K562 (cell line): Measurements from ENCODE around the gene RHOF. TPM values are rescaled to one million over a fixed set of nuclear protein-coding genes. Genes with fewer than 3 reads are reported as not detected.

ENCODE experiments used
- BRD4 ChIP-seq: fragments of 200-600 bp; sonication (generic); IDR thresholded peaks from 2 replicates; pipeline ENCODE4 v1.6.1; 2017; ENCODE audit warnings: inconsistent platforms
- CHCHD3 ChIP-seq: fragments of 250-450 bp; sonication (Bioruptor Pico); IDR thresholded peaks from 2 replicates; pipeline ENCODE4 v2.1.2; 2022; ENCODE audit warnings: mild to moderate bottlenecking
- MCM7 ChIP-seq, 2 experiments: fragments of 450-650 bp; IDR thresholded peaks; 2 replicates each; pipeline ENCODE4 v1.6.1; 2016 to 2018
- MYBL2 ChIP-seq, 2 experiments: fragments of 450-650 bp in 1 of 2; sonication (generic) in 1 of 2; formaldehyde crosslinking in 1 of 2; IDR thresholded peaks; 2 replicates each; pipeline versions ENCODE4 v1.6.1 to v1.8.1; 2017 to 2022; ENCODE audit warnings: borderline replicate concordance in 1 of 2, inconsistent platforms in 1 of 2, low read depth in 1 of 2, mild to moderate bottlenecking in 1 of 2, missing genetic modification reagents in 1 of 2, moderate library complexity in 1 of 2
- RFX7 ChIP-seq: fragments of 250-450 bp; sonication (Bioruptor Pico); IDR thresholded peaks from 2 replicates; pipeline ENCODE4 v1.5.1; 2021; ENCODE audit warnings: mild to moderate bottlenecking
- SREBF2 ChIP-seq: sonication (generic); formaldehyde crosslinking; IDR thresholded peaks from 2 replicates; pipeline ENCODE4 v1.4.0; 2020; ENCODE audit warnings: mild to moderate bottlenecking, missing genetic modification reagents
- U2AF2 ChIP-seq: fragments of 200-400 bp; formaldehyde crosslinking; optimal IDR thresholded peaks from 2 replicates; pipeline ENCODE3; 2017; ENCODE audit warnings: low read depth, mild to moderate bottlenecking, low read length
- ZNF124 ChIP-seq: sonication (generic); formaldehyde crosslinking; IDR thresholded peaks from 2 replicates; pipeline ENCODE4 v1.8.1; 2022; ENCODE audit warnings: missing genetic modification reagents
- ZNF23 ChIP-seq: fragments of 250-450 bp; sonication (Bioruptor Pico); IDR thresholded peaks from 2 replicates; pipeline ENCODE4 v1.4.0; 2020; ENCODE audit warnings: mild to moderate bottlenecking
- ZNF324 ChIP-seq: fragments of 250-450 bp; sonication (Bioruptor Pico); IDR thresholded peaks from 2 replicates; pipeline ENCODE4 v1.4.0; 2020; ENCODE audit warnings: mild to moderate bottlenecking
- ZNF780A ChIP-seq: fragments of 250-450 bp; sonication (Bioruptor Pico); IDR thresholded peaks from 2 replicates; pipeline ENCODE4 v1.5.0; 2021; ENCODE audit warnings: mild to moderate bottlenecking
- polyA plus RNA-seq, 8 experiments: library from polyadenylated mRNA; depleted of rRNA in 4 of 8; stranded (reverse) in 5 of 8; unstranded in 3 of 8; fragments of >200 nt; fragmentation: Nextera tagmentation in 2 of 8; fragmentation: Illumina TruSeq in 1 of 8; extraction: Ambion mirVana in 2 of 8; extraction: Trizol in 1 of 8; gene quantifications; 2 replicates each; pipeline versions ENCODE4 v1.2.1 to v1.2.3, GENCODE V29; 2011 to 2014; ENCODE audit warnings: inconsistent platforms in 1 of 8, missing spikeins in 1 of 8
- total RNA-seq, 7 experiments: library from RNA; depleted of rRNA in 6 of 7; stranded (reverse); fragments of >200 nt in 6 of 7; fragmentation: Illumina TruSeq in 2 of 7; extraction: Trizol in 2 of 7; gene quantifications; 2 replicates each; pipeline versions ENCODE4 v1.2.1 to v1.2.3, GENCODE V29; 2011 to 2021; ENCODE audit warnings: low replicate concordance in 1 of 7
- TF ChIP-seq, protein P1 (sequence below): fragments of 450-650 bp; IDR thresholded peaks from 2 replicates; pipeline ENCODE4 v1.6.1; 2017; ENCODE audit warnings: antibody characterized with exemption, mild to moderate bottlenecking
- TF ChIP-seq, protein P2 (sequence below): fragments of 250-450 bp; sonication (Bioruptor Pico); IDR thresholded peaks from 2 replicates; pipeline ENCODE4 v1.5.0; 2022; ENCODE audit warnings: mild to moderate bottlenecking
- TF ChIP-seq, protein P3 (sequence below): fragments of 450-650 bp; IDR thresholded peaks from 2 replicates; pipeline ENCODE4 v1.6.1; 2016; ENCODE audit warnings: low read depth

The RHOF gene
- total and polyA plus RNA-seq, 9 of the 15 experiments (the other 6 are each of a cell fraction or from before 2014, with no cell fraction given): 0.13 to 10.1 (median 4.0) TPM

DNA sequence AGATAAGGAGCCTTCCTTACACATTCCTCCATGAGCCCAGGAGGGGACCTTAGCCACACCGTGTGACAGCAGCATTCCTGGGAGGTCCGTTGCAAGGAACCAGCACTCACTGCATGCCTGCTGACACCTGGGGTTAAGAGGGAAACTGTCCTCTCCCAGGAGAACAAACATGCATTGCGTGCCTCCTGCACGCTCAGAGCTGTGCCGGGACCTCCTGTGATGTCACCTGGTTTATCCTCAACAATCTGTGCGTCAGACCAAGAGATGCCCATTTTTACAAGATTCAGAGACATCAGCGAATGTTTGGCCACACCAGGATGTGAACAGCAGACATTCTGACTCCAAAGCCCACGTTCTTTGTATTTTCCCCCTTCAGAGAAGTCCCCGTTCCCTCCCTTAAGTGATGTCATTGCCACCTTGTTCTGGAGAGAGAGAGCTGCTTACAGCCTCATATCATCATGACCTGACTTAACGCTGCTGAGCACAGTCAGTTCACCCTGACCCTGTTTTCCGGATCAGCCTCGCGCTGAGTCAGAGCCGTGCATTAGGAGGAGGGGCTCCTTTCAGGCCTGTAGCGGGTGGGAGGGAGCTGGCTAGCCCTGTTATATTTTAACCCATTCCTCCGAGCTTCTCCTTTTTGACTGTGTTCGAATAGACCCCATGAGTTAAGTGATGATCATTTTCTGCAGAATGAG lies 44.8 kb downstream of the RHOF start (continued):
- TF ChIP-seq, protein P1, sequence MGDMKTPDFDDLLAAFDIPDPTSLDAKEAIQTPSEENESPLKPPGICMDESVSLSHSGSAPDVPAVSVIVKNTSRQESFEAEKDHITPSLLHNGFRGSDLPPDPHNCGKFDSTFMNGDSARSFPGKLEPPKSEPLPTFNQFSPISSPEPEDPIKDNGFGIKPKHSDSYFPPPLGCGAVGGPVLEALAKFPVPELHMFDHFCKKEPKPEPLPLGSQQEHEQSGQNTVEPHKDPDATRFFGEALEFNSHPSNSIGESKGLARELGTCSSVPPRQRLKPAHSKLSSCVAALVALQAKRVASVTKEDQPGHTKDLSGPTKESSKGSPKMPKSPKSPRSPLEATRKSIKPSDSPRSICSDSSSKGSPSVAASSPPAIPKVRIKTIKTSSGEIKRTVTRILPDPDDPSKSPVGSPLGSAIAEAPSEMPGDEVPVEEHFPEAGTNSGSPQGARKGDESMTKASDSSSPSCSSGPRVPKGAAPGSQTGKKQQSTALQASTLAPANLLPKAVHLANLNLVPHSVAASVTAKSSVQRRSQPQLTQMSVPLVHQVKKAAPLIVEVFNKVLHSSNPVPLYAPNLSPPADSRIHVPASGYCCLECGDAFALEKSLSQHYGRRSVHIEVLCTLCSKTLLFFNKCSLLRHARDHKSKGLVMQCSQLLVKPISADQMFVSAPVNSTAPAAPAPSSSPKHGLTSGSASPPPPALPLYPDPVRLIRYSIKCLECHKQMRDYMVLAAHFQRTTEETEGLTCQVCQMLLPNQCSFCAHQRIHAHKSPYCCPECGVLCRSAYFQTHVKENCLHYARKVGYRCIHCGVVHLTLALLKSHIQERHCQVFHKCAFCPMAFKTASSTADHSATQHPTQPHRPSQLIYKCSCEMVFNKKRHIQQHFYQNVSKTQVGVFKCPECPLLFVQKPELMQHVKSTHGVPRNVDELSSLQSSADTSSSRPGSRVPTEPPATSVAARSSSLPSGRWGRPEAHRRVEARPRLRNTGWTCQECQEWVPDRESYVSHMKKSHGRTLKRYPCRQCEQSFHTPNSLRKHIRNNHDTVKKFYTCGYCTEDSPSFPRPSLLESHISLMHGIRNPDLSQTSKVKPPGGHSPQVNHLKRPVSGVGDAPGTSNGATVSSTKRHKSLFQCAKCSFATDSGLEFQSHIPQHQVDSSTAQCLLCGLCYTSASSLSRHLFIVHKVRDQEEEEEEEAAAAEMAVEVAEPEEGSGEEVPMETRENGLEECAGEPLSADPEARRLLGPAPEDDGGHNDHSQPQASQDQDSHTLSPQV: peak; percentile 80; the same call in 1 of the 2 replicates
- TF ChIP-seq ZNF780A (CRISPR knock-in tag): no peak
- no peak for TF ChIP-seq MCM7 (IDR thresholded peaks at IDR 0.05)
- TF ChIP-seq SREBF2 (CRISPR knock-in tag): no peak
- TF ChIP-seq ZNF23 (CRISPR knock-in tag): no peak
- TF ChIP-seq MYBL2 (IDR thresholded peaks at IDR 0.05; ENCODE audit: low read depth): no peak
- TF ChIP-seq MYBL2 (CRISPR knock-in tag; IDR thresholded peaks at IDR 0.05; ENCODE audit: borderline replicate concordance): no peak
- TF ChIP-seq U2AF2: no peak
- TF ChIP-seq, protein P2, sequence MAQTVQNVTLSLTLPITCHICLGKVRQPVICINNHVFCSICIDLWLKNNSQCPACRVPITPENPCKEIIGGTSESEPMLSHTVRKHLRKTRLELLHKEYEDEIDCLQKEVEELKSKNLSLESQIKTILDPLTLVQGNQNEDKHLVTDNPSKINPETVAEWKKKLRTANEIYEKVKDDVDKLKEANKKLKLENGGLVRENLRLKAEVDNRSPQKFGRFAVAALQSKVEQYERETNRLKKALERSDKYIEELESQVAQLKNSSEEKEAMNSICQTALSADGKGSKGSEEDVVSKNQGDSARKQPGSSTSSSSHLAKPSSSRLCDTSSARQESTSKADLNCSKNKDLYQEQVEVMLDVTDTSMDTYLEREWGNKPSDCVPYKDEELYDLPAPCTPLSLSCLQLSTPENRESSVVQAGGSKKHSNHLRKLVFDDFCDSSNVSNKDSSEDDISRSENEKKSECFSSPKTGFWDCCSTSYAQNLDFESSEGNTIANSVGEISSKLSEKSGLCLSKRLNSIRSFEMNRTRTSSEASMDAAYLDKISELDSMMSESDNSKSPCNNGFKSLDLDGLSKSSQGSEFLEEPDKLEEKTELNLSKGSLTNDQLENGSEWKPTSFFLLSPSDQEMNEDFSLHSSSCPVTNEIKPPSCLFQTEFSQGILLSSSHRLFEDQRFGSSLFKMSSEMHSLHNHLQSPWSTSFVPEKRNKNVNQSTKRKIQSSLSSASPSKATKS (CRISPR knock-in tag): no peak
- no peak for TF ChIP-seq ZNF324 (CRISPR knock-in tag)
- TF ChIP-seq, protein P3, sequence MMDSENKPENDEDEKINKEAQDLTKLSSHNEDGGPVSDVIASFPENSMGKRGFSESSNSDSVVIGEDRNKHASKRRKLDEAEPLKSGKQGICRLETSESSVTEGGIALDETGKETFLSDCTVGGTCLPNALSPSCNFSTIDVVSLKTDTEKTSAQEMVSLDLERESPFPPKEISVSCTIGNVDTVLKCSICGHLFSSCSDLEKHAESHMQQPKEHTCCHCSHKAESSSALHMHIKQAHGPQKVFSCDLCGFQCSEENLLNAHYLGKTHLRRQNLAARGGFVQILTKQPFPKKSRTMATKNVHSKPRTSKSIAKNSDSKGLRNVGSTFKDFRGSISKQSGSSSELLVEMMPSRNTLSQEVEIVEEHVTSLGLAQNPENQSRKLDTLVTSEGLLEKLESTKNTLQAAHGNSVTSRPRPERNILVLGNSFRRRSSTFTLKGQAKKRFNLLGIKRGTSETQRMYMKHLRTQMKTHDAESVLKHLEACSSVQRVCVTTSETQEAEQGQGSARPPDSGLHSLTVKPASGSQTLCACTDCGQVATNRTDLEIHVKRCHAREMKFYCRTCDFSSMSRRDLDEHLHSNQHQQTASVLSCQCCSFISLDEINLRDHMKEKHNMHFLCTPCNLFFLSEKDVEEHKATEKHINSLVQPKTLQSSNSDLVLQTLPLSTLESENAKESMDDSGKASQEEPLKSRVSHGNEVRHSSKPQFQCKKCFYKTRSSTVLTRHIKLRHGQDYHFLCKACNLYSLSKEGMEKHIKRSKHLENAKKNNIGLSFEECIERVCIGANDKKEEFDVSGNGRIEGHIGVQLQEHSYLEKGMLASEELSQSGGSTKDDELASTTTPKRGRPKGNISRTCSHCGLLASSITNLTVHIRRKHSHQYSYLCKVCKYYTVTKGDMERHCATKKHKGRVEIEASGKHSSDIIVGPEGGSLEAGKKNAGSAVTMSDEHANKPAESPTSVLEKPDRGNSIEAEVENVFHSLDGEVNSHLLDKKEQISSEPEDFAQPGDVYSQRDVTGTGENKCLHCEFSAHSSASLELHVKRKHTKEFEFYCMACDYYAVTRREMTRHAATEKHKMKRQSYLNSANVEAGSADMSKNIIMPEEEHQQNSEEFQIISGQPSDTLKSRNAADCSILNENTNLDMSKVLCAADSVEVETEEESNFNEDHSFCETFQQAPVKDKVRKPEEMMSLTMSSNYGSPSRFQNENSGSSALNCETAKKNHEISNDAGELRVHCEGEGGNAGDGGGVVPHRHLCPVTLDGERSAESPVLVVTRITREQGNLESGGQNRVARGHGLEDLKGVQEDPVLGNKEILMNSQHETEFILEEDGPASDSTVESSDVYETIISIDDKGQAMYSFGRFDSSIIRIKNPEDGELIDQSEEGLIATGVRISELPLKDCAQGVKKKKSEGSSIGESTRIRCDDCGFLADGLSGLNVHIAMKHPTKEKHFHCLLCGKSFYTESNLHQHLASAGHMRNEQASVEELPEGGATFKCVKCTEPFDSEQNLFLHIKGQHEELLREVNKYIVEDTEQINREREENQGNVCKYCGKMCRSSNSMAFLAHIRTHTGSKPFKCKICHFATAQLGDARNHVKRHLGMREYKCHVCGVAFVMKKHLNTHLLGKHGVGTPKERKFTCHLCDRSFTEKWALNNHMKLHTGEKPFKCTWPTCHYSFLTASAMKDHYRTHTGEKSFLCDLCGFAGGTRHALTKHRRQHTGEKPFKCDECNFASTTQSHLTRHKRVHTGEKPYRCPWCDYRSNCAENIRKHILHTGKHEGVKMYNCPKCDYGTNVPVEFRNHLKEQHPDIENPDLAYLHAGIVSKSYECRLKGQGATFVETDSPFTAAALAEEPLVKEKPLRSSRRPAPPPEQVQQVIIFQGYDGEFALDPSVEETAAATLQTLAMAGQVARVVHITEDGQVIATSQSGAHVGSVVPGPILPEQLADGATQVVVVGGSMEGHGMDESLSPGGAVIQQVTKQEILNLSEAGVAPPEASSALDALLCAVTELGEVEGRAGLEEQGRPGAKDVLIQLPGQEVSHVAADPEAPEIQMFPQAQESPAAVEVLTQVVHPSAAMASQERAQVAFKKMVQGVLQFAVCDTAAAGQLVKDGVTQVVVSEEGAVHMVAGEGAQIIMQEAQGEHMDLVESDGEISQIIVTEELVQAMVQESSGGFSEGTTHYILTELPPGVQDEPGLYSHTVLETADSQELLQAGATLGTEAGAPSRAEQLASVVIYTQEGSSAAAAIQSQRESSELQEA: no peak
- TF ChIP-seq ZNF124 (CRISPR knock-in tag): no peak
- no peak for TF ChIP-seq CHCHD3
- no peak for TF ChIP-seq RFX7 (CRISPR knock-in tag)
- TF ChIP-seq BRD4: no peak
